CD4-positive, alpha-beta T cell (primary cell): ENCODE data around the gene INTS3. TPM values are rescaled to one million over a fixed set of nuclear protein-coding genes. Genes with fewer than 3 reads are reported as not detected.

ENCODE experiments used
- ATAC-seq: fragments of 200-7000 bp; cut with Tn5 transposase; one replicate; pipeline ENCODE4 v1.10.0; 2022; ENCODE audit warnings: mild to moderate bottlenecking; ENCODE audit not compliant: poor library complexity
- CTCF ChIA-PET: fragments of 350-600 bp; sonication (Branson Sonifier 250); formaldehyde crosslinking; loops from one replicate; lab custom pipeline; 2021; ENCODE audit warnings: antibody characterized with exemption, inconsistent platforms; lab: Charles Lee
- POLR2A ChIA-PET: fragments of 350-600 bp; sonication (Branson Sonifier 250); formaldehyde crosslinking; loops from one replicate; lab custom pipeline; 2021; ENCODE audit warnings: antibody characterized with exemption, inconsistent platforms; lab: Charles Lee
- DNase-seq, 14 experiments: peaks; one replicate each; pipeline ENCODE4 v3.0.0-alpha.2; 2013 to 2020; ENCODE audit warnings: mixed read lengths in 2 of 14
- H3K27ac ChIP-seq, 2 donors: one replicate each; pipeline versions ENCODE4 v1.5.1 to v1.7.0; 2013; ENCODE audit warnings: low read length in 2 of 2, low read depth in 1 of 2, mild to moderate bottlenecking in 1 of 2
- H3K27me3 ChIP-seq, 2 experiments: 1 replicate in 1 of 2; 2 replicates in 1 of 2; pipeline versions ENCODE4 v1.6.1 to v1.7.0; 2013; ENCODE audit warnings: low read length in 2 of 2, control low read depth in 1 of 2, mild to moderate bottlenecking in 1 of 2, moderate library complexity in 1 of 2; ENCODE audit not compliant: insufficient read depth in 2 of 2, control insufficient read depth in 1 of 2
- H3K36me3 ChIP-seq: one replicate; pipeline ENCODE4 v1.6.1; 2013; ENCODE audit warnings: low read length, control low read depth; ENCODE audit not compliant: insufficient read depth
- H3K4me1 ChIP-seq: one replicate; pipeline ENCODE4 v1.6.1; 2013; ENCODE audit warnings: low read length, control low read depth; ENCODE audit not compliant: insufficient read depth
- H3K4me3 ChIP-seq: one replicate; pipeline ENCODE4 v1.5.1; 2013; ENCODE audit warnings: mild to moderate bottlenecking, low read length, moderate library complexity
- H3K9me3 ChIP-seq, 2 experiments: 1 replicate in 1 of 2; 2 replicates in 1 of 2; pipeline versions ENCODE4 v1.6.1 to v1.7.0; 2013; ENCODE audit warnings: low read length in 2 of 2, mild to moderate bottlenecking in 2 of 2, control low read depth in 1 of 2, moderate library complexity in 1 of 2; ENCODE audit not compliant: control insufficient read depth in 1 of 2, insufficient read depth in 1 of 2
- H3K27ac Mint-ChIP-seq: one replicate; pipeline ENCODE4 v1.8.0; 2020; ENCODE audit warnings: mixed read lengths
- H3K27me3 Mint-ChIP-seq: one replicate; pipeline ENCODE4 v1.8.0; 2021; ENCODE audit warnings: mixed read lengths
- H3K36me3 Mint-ChIP-seq: one replicate; pipeline ENCODE4 v1.8.0; 2021; ENCODE audit warnings: low read depth, mixed read lengths
- H3K4me1 Mint-ChIP-seq: one replicate; pipeline ENCODE4 v1.8.0; 2021; ENCODE audit warnings: low read depth, mixed read lengths
- H3K4me3 Mint-ChIP-seq: one replicate; pipeline ENCODE4 v1.8.0; 2020; ENCODE audit warnings: mild to moderate bottlenecking, mixed read lengths
- H3K9me3 Mint-ChIP-seq: one replicate; pipeline ENCODE4 v1.8.0; 2020; ENCODE audit warnings: mixed read lengths
- intact Hi-C, 2 experiments: fragments of 100-400 bp; cut with DNase I in 1 of 2; cut with micrococcal nuclease in 1 of 2; formaldehyde crosslinking; loops; one replicate each; pipeline versions ENCODE4 v1.15.1 to v1.9.0; 2023 to 2025; cut with DNase I, micrococcal nuclease
- total RNA-seq, 174 experiments: library from RNA in 2 of 174; stranded (reverse) in 2 of 174; gene quantifications; one replicate each; pipeline ENCODE4 v1.2.3 and lab custom pipeline; 2021 to 2026
- TF ChIP-seq, protein P1 (sequence below): fragments of 200-600 bp; IDR thresholded peaks from one replicate; pipeline ENCODE4 v1.8.0; 2022; ENCODE audit warnings: antibody characterized with exemption, mild to moderate bottlenecking

Gene INTS3
- total RNA-seq, 2 experiments from 2014 or later, result 24.9 to 27.4 TPM

DNA sequence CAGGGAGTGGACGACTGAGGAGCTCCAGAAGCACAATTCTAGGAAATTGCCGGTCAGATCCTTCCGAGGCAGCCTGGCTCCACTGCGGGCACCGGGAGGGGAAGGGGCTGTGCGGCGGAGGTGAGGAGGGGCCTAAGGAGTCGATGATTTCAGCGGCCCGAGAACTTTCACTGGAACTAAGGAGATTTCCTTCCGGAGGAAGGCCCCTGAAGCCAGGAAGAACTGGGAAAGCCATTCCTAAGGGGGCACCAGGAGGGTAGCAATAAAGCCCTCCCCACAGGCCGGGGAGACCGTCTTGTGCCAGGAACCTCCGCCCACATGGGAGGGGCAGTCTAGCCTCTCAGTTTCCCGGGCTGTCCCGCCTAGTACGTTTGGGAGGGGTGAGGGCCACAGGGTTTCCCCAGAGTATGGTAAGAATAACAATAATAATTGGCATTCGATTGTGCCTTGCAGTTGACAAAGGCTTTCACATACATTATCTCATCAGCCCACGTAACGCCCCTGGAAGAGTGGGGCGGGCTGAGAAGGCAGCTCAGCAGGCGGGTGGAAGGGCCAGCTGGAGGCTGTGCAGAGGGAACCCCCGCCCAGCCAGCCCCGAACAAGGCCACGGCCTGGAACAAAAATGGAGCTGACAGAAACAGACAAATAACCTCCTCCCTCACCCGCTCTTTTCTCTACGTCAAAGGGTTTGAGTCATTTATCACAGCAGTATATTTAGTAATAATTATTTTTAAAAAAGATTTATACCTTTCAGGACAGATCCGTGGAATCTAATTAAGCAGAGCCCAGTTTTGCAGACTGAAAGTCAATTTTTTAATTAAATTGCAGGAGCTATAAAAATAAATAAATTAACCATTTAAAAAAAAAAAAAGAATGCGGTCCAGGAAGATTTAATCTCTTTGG, 29.6 kb upstream of the INTS3 start:
- H3K9me3 Mint-ChIP-seq, result no peaks in the 10 kb centered on the region
- ChIA-PET CTCF (no interaction called here), POLR2A (no interaction called here)
- H3K4me1 Mint-ChIP-seq, result no peaks in the 10 kb centered on the region
- no peaks in the 10 kb centered on the region for H3K9me3 ChIP-seq
- H3K27me3 ChIP-seq, result no peaks in the 10 kb centered on the region
- H3K4me3 ChIP-seq, result no peak overlapping the region
- no peak overlapping the region for H3K27ac ChIP-seq
- TF ChIP-seq, protein P1, sequence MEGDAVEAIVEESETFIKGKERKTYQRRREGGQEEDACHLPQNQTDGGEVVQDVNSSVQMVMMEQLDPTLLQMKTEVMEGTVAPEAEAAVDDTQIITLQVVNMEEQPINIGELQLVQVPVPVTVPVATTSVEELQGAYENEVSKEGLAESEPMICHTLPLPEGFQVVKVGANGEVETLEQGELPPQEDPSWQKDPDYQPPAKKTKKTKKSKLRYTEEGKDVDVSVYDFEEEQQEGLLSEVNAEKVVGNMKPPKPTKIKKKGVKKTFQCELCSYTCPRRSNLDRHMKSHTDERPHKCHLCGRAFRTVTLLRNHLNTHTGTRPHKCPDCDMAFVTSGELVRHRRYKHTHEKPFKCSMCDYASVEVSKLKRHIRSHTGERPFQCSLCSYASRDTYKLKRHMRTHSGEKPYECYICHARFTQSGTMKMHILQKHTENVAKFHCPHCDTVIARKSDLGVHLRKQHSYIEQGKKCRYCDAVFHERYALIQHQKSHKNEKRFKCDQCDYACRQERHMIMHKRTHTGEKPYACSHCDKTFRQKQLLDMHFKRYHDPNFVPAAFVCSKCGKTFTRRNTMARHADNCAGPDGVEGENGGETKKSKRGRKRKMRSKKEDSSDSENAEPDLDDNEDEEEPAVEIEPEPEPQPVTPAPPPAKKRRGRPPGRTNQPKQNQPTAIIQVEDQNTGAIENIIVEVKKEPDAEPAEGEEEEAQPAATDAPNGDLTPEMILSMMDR, result no peak
- intact Hi-C loops, result no loop called here
- no peaks in the 10 kb centered on the region for H3K36me3 ChIP-seq
- H3K4me3 Mint-ChIP-seq, result no peak overlapping the region
- ATAC-seq, result no peak
- no peaks in the 10 kb centered on the region for H3K4me1 ChIP-seq
- peaks cover 5% of the 10 kb centered on the region for H3K27me3 Mint-ChIP-seq
- no peak overlapping the region for H3K27ac Mint-ChIP-seq
- no peaks in the 10 kb centered on the region for H3K36me3 Mint-ChIP-seq
- no peak for DNase-seq

DNA sequence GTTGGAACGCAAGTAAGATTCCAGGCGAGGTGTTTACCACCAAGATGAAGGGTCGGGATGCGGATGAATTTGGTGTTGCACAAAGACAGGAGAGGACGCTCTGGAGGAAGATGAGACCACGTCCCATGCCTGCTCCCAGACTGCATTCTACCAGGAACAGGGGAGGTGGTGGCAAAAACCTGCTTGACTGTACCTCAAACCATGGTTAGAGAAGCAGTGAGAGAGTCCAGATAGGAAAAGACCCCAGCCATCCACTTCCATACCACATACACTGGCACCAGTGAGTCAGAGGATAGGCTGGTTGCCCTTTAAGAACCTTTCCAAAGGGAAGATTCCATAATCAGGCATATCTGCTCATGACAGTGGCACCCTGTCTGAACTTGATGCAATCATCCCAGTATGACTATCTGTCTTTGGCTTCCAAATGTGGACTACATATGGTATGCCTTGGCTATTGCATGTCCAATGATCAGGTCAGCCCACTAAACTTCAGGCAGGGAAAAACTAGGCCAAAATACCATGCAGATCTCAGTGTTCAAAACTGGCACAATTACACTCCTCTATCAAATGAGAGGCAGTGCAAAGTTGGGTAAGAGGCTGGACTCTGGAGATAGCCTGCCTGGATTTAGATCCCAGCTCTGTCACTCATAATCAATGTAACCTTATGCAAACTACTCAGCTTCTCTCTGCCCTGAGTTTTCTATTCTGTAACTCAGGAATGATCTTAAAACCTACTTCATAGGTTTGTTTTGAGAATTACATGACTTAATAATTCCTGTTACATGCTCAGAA, 28.7 kb upstream of the INTS3 start:
- ATAC-seq (no peak), DNase-seq (no peak)
- TF ChIP-seq, protein P1, result no peak
- ChIA-PET CTCF (no interaction called here), POLR2A (no interaction called here)
- Histone ChIP-seq H3K27me3 (peaks cover 0 to 3% of the 10 kb centered on the region in 2 experiments), H3K27ac (no peak overlapping the region), H3K4me1 (no peaks in the 10 kb centered on the region), H3K4me3 (no peak overlapping the region), H3K9me3 (no peaks in the 10 kb centered on the region), H3K36me3 (no peaks in the 10 kb centered on the region)
- no peak overlapping the region for H3K27ac Mint-ChIP-seq
- peaks cover 5% of the 10 kb centered on the region for H3K27me3 Mint-ChIP-seq
- no peaks in the 10 kb centered on the region for H3K4me1 Mint-ChIP-seq
- H3K36me3 Mint-ChIP-seq, result no peaks in the 10 kb centered on the region
- no peak overlapping the region for H3K4me3 Mint-ChIP-seq
- intact Hi-C loops, result no loop called here
- H3K9me3 Mint-ChIP-seq, result no peaks in the 10 kb centered on the region

DNA sequence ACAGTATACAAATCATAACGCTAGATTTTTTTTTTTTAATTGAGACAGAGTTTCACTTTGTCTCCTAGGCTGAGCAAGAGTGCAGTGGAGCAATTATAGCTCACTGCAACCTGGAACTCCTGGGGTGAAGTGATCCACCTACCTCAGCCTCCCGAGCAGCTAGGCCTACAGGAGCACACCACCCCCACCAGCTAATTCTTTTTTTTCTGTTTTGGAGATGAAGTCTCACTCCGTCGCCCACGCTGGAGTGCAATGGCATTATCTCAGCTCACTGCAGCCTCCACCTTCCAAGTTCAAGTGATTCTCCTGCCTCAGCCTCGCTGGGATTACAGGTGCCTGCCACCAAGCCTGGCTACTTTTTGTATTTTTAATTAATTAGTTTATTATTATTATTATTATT, 28.1 kb upstream of the INTS3 start:
- H3K27me3 ChIP-seq, result peaks cover 0 to 3% of the 10 kb centered on the region in 2 experiments
- no peak overlapping the region for H3K27ac ChIP-seq
- POLR2A ChIA-PET, result no interaction called here
- DNase-seq (no peak), ATAC-seq (no peak)
- TF ChIP-seq, protein P1, result no peak
- CTCF ChIA-PET, result no interaction called here
- H3K9me3 Mint-ChIP-seq, result no peaks in the 10 kb centered on the region
- H3K4me1 ChIP-seq, result no peaks in the 10 kb centered on the region
- intact Hi-C loops, result no loop called here
- H3K4me3 ChIP-seq, result no peak overlapping the region
- H3K36me3 ChIP-seq, result no peaks in the 10 kb centered on the region
- no peaks in the 10 kb centered on the region for H3K4me1 Mint-ChIP-seq
- H3K27ac Mint-ChIP-seq, result no peak overlapping the region
- peaks cover 5% of the 10 kb centered on the region for H3K27me3 Mint-ChIP-seq
- no peaks in the 10 kb centered on the region for H3K9me3 ChIP-seq
- no peaks in the 10 kb centered on the region for H3K36me3 Mint-ChIP-seq
- H3K4me3 Mint-ChIP-seq, result no peak overlapping the region
